BJ (cell line): ENCODE results near the gene SLCO3A1. TPM values are rescaled to one million over a fixed set of nuclear protein-coding genes. Genes with fewer than 3 reads are reported as not detected.

Experiments used
- CTCF ChIA-PET: fragments of 350-600 bp; formaldehyde crosslinking; extraction: SDS; loops from one replicate; lab custom pipeline; 2021; ENCODE audit warnings: antibody characterized with exemption, inconsistent platforms; lab: Yijun Ruan, JAX
- POLR2A ChIA-PET: fragments of 300-600 bp; sonication (Branson Sonifier 250); formaldehyde crosslinking; extraction: SDS; loops from one replicate; lab custom pipeline; 2021; ENCODE audit warnings: antibody characterized with exemption; lab: Charles Lee
- DNase-seq: peaks from one replicate; pipeline ENCODE4 v3.0.0-alpha.2; 2011; ENCODE audit warnings: low read depth
- H3K27me3 ChIP-seq: 2 replicates; pipeline ENCODE4 v1.6.0; 2011; ENCODE audit warnings: low read length; ENCODE audit not compliant: control insufficient read depth, insufficient read depth
- H3K36me3 ChIP-seq: 2 replicates; pipeline ENCODE4 v1.5.1; 2011; ENCODE audit warnings: low read length; ENCODE audit not compliant: control insufficient read depth, insufficient read depth
- H3K4me3 ChIP-seq: 2 replicates; pipeline ENCODE4 v1.5.1; 2011; ENCODE audit warnings: low read depth, mild to moderate bottlenecking, control low read depth, low read length
- polyA plus RNA-seq: library from polyadenylated mRNA; depleted of rRNA; stranded (reverse); fragments of >200 nt; gene quantifications from 2 replicates; pipeline ENCODE4 v1.2.3, GENCODE V29; 2011
- TF ChIP-seq, protein P1 (sequence below): IDR thresholded peaks from 2 replicates; pipeline ENCODE4 v1.5.1; 2011; ENCODE audit warnings: low read depth, mild to moderate bottlenecking, control low read depth, inconsistent platforms, low read length, moderate library complexity; ENCODE audit not compliant: insufficient read depth

SLCO3A1 gene
- polyA plus RNA-seq, 1 experiment: 7.8 TPM

DNA sequence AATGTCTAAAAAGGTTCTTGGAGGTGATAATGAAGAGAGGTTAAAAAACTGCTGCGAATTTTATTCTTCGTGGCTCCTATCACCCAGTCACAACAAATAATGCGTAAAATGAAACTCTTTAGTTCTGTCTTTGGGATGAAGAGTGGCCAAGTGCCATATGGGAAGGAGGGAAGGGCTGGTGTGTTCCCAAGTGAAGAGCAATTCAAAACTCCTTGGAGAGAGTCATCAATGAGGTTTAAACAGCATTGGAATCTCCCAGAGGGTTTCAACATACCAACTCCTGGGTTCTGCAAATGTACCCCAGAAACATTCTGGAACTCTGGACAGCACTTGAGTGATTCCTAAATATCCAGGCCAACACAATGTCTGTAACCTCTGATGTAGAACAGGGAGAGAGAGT, 45.3 kb downstream of the SLCO3A1 start:
- no peaks in the 10 kb centered on the region; the same call in 1 of the 2 replicates for H3K36me3 ChIP-seq
- DNase-seq: no peak
- TF ChIP-seq, protein P1, sequence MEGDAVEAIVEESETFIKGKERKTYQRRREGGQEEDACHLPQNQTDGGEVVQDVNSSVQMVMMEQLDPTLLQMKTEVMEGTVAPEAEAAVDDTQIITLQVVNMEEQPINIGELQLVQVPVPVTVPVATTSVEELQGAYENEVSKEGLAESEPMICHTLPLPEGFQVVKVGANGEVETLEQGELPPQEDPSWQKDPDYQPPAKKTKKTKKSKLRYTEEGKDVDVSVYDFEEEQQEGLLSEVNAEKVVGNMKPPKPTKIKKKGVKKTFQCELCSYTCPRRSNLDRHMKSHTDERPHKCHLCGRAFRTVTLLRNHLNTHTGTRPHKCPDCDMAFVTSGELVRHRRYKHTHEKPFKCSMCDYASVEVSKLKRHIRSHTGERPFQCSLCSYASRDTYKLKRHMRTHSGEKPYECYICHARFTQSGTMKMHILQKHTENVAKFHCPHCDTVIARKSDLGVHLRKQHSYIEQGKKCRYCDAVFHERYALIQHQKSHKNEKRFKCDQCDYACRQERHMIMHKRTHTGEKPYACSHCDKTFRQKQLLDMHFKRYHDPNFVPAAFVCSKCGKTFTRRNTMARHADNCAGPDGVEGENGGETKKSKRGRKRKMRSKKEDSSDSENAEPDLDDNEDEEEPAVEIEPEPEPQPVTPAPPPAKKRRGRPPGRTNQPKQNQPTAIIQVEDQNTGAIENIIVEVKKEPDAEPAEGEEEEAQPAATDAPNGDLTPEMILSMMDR: no peak
- H3K4me3 ChIP-seq: no peak overlapping the region
- no peaks in the 10 kb centered on the region for H3K27me3 ChIP-seq
- CTCF ChIA-PET: no interaction called here
- POLR2A ChIA-PET: no interaction called here

- POLR2A ChIA-PET: no interaction called here
- TF ChIP-seq, protein P1: no peak
Observed at GRCh38 chr15:91904942-91905341, 51.4 kb downstream of the SLCO3A1 start.

DNA sequence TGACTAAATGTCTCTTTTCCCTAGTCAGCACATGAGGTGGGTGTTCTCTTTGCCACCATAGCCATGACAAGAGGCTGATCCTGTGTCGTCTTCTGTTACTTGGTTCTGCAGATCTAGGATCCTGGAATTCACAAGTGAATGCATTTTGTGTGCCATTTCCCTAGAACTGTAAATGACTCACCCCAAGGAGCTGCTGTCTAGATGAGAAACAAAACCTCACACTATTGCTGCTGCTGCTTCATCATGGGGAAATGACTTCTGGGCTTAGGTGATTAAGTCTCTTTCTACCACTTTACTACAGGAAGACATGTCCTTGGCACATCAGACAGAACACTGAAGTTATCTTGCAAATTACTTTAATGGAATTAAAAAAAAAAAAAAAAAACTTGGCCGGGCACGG, 54.9 kb downstream of the SLCO3A1 start:
- Histone ChIP-seq H3K4me3 (no peak overlapping the region), H3K27me3 (no peaks in the 10 kb centered on the region), H3K36me3 (no peaks in the 10 kb centered on the region; the same call in 1 of the 2 replicates)
- CTCF ChIA-PET: interaction anchor here (0.7 to 2.1 kb wide), 2 partner anchors 18 to 56 kb away, joined by 4 read pairs; no protein-coding TSS in a partner anchor
- POLR2A ChIA-PET: no interaction called here
- DNase-seq: peak; percentile 3
- TF ChIP-seq, protein P1: no peak

More at GRCh38 chr15:91904942-91905341, 51.4 kb downstream of the SLCO3A1 start:
- CTCF ChIA-PET: no interaction called here
- Histone ChIP-seq H3K36me3 (no peaks in the 10 kb centered on the region; the same call in 1 of the 2 replicates), H3K27me3 (no peaks in the 10 kb centered on the region), H3K4me3 (no peak overlapping the region)
- DNase-seq: no peak

DNA sequence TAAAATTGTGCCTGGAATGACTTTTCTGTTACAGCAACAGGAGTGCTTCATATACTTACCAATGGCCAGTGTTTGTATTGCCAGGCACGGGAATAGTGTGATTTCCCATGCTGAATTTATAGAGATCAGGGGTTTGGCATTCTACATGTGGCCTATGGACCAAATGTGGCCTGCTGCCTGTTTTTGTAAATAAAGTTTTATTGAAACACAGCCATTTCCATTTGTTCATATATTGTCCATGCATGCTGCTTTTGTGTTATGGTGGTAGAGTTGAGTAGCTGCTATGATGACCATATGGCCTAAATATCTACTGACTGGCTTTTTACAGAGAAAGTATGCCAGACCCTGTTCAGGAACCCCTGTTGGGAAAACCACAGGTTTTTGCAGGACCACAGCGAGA, 55.6 kb downstream of the SLCO3A1 start:
- ChIA-PET POLR2A (no interaction called here), CTCF (interaction anchor here (0.7 to 2.1 kb wide), 2 partner anchors 21 to 57 kb away, joined by 3 to 4 read pairs; no protein-coding TSS in a partner anchor)
- DNase-seq: no peak

DNA sequence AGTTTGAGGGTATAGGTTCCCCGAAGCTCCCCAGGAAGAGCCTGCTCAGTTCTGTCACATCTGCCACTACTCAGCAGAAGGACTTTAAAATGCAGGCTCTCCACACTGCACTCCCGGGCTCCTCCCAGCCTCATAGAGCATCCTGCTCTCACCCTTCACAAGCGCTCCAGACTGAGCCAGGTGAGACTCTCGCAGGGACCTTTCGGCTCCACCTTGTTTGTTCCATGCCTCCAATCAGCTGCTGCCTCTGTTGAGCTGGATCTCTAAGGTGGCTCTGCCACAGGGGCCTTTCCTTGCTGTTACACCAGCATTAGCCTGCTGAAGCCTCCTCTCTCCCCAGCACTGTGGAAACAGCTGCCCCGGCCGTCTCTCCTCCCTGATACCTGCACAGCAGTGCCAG, 56.1 kb downstream of the SLCO3A1 start:
- no peak for DNase-seq
- Histone ChIP-seq H3K36me3 (no peaks in the 10 kb centered on the region), H3K4me3 (no peak overlapping the region), H3K27me3 (no peaks in the 10 kb centered on the region)
- TF ChIP-seq, protein P1: no peak
- ChIA-PET POLR2A (no interaction called here), CTCF (interaction anchor here (0.7 to 2.1 kb wide), 2 partner anchors 22 to 57 kb away, joined by 3 to 4 read pairs; no protein-coding TSS in a partner anchor)

More for the DNA sequence above, 55.6 kb downstream of the SLCO3A1 start:
- no peaks in the 10 kb centered on the region for H3K27me3 ChIP-seq
- TF ChIP-seq, protein P1: no peak
- H3K4me3 ChIP-seq: no peak overlapping the region
- no peaks in the 10 kb centered on the region for H3K36me3 ChIP-seq
